ENCODE measurements around the gene VAMP8. TPM values are rescaled to one million over a fixed set of nuclear protein-coding genes. Genes with fewer than 3 reads are reported as not detected.

VAMP8 gene
- total and polyA plus RNA-seq, 10 of the 15 experiments (the other 5 are each of a cell fraction or from before 2014, with no cell fraction given), result 93.6 to 744 (median 217) TPM

- no peak for DNase-seq (ENCODE audit: low read depth, low spot score)
- Histone ChIP-seq H3K4me1 (ENCODE audit: control insufficient read depth, insufficient read depth, low read length) (no peaks in the 10 kb centered on the region), H2AFZ (ENCODE audit: control insufficient read depth, low read depth, low read length) (peak overlapping the region; percentile 98), H3K36me3 (ENCODE audit: control insufficient read depth in 2 of 2, insufficient read depth in 2 of 2, low read length in 1 of 2) (peaks cover 3 to 19% of the 10 kb centered on the region in 2 experiments; a peak in 3 of 4 replicates), H3K4me2 (ENCODE audit: control insufficient read depth, insufficient read depth) (peak overlapping the region; percentile 96), H3K4me3 (peak overlapping the region; percentile 86), H3K9me3 (replicated peaks; ENCODE audit: control insufficient read depth, insufficient read depth, low read length) (no peaks in the 10 kb centered on the region; the same call in 2 of the 3 replicates), H3K27ac (ENCODE audit: control insufficient read depth, insufficient read depth) (peak overlapping the region; percentile 100), H3K9ac (ENCODE audit: control insufficient read depth, insufficient read depth, low read length) (peak overlapping the region; percentile 100), H3K79me2 (ENCODE audit: control insufficient read depth, insufficient read depth, low read length) (peaks cover 59% of the 10 kb centered on the region), H4K20me1 (ENCODE audit: control insufficient read depth, insufficient read depth) (peaks cover 4% of the 10 kb centered on the region; the same call in 1 of the 2 replicates), H3K27me3 (replicated peaks in 1 of 2; ENCODE audit: control insufficient read depth in 2 of 2, insufficient read depth in 2 of 2, low read length in 1 of 2) (no peaks in the 10 kb centered on the region)
- CTCF ChIA-PET, result interaction anchor here (1.0 to 10.9 kb wide), 3 partner anchors 15 to 168 kb away, joined by 3 to 134 read pairs (median 6); no protein-coding TSS in a partner anchor
- no peak for FAIRE-seq
- BruUV-seq (replicated peaks), result TSS peak; percentile 87
- WGBS (ENCODE audit: insufficient coverage, insufficient replicate concordance, low lambda C conversion rate, missing lambda C conversion rate), result under 1% methylated on average over 35 of the region's 35 CpGs
- ATAC-seq, result peak; percentile 28
- RAD21 ChIA-PET (ENCODE audit: unreplicated experiment), result interaction anchor here (1.0 to 2.5 kb wide), 6 partner anchors 14 to 210 kb away, joined by 3 to 16 read pairs (median 7); partner anchors contain the start of genes RNF181 and TGOLN2
- intact Hi-C loops (cut with micrococcal nuclease; ENCODE audit: unreplicated experiment), result loop anchor here (2.0 to 5.0 kb wide), 2 partner anchors 79 to 183 kb away; partner anchors contain the start of genes ELMOD3, RETSAT and USP39
- in situ Hi-C loops (cut with MboI), result no loop called here
- SMC1A ChIA-PET (ENCODE audit: uncharacterized antibody, unreplicated experiment), result interaction anchor here (0.8 to 8.2 kb wide), 6 partner anchors 13 to 118 kb away, joined by 3 to 86 read pairs (median 12); partner anchors contain the start of genes RNF181 and SH2D6
- POLR2A ChIA-PET, result interaction anchor here (0.6 to 3.7 kb wide), 19 partner anchors 9 to 211 kb away, joined by 3 to 33 read pairs (median 5); partner anchors contain the start of genes C2orf68, ELMOD3, GGCX and RETSAT
- TF ChIP-seq YY1 (IDR thresholded peaks at IDR 0.05; ENCODE audit: low read depth, low read length) (0 out of 2 replicates have a peak, but pooled peaks have one; percentile 9), FOS (IDR thresholded peaks at IDR 0.05; ENCODE audit: borderline replicate concordance, extremely low read depth, insufficient read length) (no peak), BCL11A (IDR thresholded peaks at IDR 0.05; ENCODE audit: low read depth, low read length) (no peak), BACH1 (IDR thresholded peaks at IDR 0.05; ENCODE audit: borderline replicate concordance) (0 out of 2 replicates have a peak, but pooled peaks have one; percentile 31), MTA3 (IDR thresholded peaks at IDR 0.05; ENCODE audit: borderline replicate concordance, low read length) (0 out of 2 replicates have a peak, but pooled peaks have one; percentile 70), HDGF (IDR thresholded peaks at IDR 0.05) (peak; percentile 60; the same call in 1 of the 2 replicates), FOXM1 (IDR thresholded peaks at IDR 0.05; ENCODE audit: low read depth, low read length) (peak; percentile 1; the same call in 1 of the 2 replicates), EED (IDR thresholded peaks at IDR 0.05; ENCODE audit: low read depth) (0 out of 2 replicates have a peak, but pooled peaks have one; percentile 48), MEF2A (IDR thresholded peaks at IDR 0.05; ENCODE audit: insufficient read depth, low read depth, low read length) (no peak), CBFB (IDR thresholded peaks at IDR 0.05; ENCODE audit: low read depth) (no peak), CBX5 (IDR thresholded peaks at IDR 0.05; ENCODE audit: low read depth) (no peak), SMAD5 (IDR thresholded peaks at IDR 0.05; ENCODE audit: low read depth) (peak; percentile 59; the same call in 1 of the 2 replicates), PRDM15 (CRISPR knock-in tag; IDR thresholded peaks at IDR 0.05) (no peak), SPI1 (IDR thresholded peaks at IDR 0.05; ENCODE audit: borderline replicate concordance, insufficient read depth, low read depth, low read length) (no peak), TCF3 (IDR thresholded peaks at IDR 0.05; ENCODE audit: borderline replicate concordance, insufficient read depth, low read depth, low read length) (no peak), WRNIP1 (IDR thresholded peaks at IDR 0.05; ENCODE audit: borderline replicate concordance, low read depth, low read length) (no peak), PAX8 (IDR thresholded peaks at IDR 0.05) (no peak), HDAC6 (IDR thresholded peaks at IDR 0.05; ENCODE audit: unreplicated experiment) (peak; percentile 35), CHD2 (IDR thresholded peaks at IDR 0.05; ENCODE audit: borderline replicate concordance, low read depth, low read length) (no peak), RUNX3 (IDR thresholded peaks at IDR 0.05; ENCODE audit: low read length) (peak; percentile 63)
Observed at GRCh38 chr2:85537600-85538506, 39.5 kb upstream of the VAMP8 start.

Data from GM12878 (cell line).